B cell (primary cell): Measurements from ENCODE around the gene PPP2R5C. TPM values are rescaled to one million over a fixed set of nuclear protein-coding genes. Genes with fewer than 3 reads are reported as not detected.
A peak's percentile ranks its signal among the peaks of the same experiment; 100 is the strongest.

Experiments
- ATAC-seq: fragments of 200-7000 bp; cut with Tn5 transposase; one replicate; pipeline ENCODE4 v1.10.0; 2021; ENCODE audit warnings: low read depth, mild to moderate bottlenecking, moderate number of reproducible peaks, moderate library complexity
- CTCF ChIA-PET: fragments of 350-600 bp; sonication (Branson Sonifier 250); formaldehyde crosslinking; loops from one replicate; lab custom pipeline; 2021; ENCODE audit warnings: antibody characterized with exemption, inconsistent platforms; lab: Charles Lee
- POLR2A ChIA-PET: fragments of 350-600 bp; sonication (Branson Sonifier 250); formaldehyde crosslinking; loops from one replicate; lab custom pipeline; 2021; ENCODE audit warnings: antibody characterized with exemption; lab: Charles Lee
- DNase-seq: peaks from one replicate; pipeline ENCODE4 v3.0.0; 2013
- H2AFZ ChIP-seq: 2 replicates; pipeline ENCODE4 v1.6.1; 2012; ENCODE audit warnings: mild to moderate bottlenecking, low read depth, low read length; ENCODE audit not compliant: insufficient read depth, poor library complexity, severe bottlenecking
- H3K27ac ChIP-seq, 2 donors: 1 replicate in 1 of 2; 2 replicates in 1 of 2; pipeline ENCODE4 v1.5.1; 2012 to 2013; ENCODE audit warnings: low read length in 2 of 2, mild to moderate bottlenecking in 2 of 2, moderate library complexity in 1 of 2
- H3K27me3 ChIP-seq, 4 experiments: fragments of 200-600 bp in 1 of 4; sonication (generic) in 1 of 4; replicated peaks in 1 of 4; 1 replicate in 2 of 4; 2 replicates in 2 of 4; pipeline versions ENCODE4 v1.6.1 to v1.7.0; 2013 to 2016; ENCODE audit warnings: low read length in 3 of 4, mild to moderate bottlenecking in 2 of 4, mixed read lengths in 1 of 4, moderate library complexity in 1 of 4; ENCODE audit not compliant: insufficient read depth in 4 of 4, control insufficient read depth in 3 of 4; ENCODE audit errors: control extremely low read depth in 1 of 4
- H3K36me3 ChIP-seq, 2 experiments: replicated peaks in 1 of 2; 1 replicate in 1 of 2; 2 replicates in 1 of 2; pipeline versions ENCODE4 v1.6.1 to v1.7.1; 2013; ENCODE audit warnings: low read length in 1 of 2; ENCODE audit not compliant: insufficient read depth in 2 of 2, control insufficient read depth in 1 of 2; ENCODE audit errors: control extremely low read depth in 1 of 2, extremely low read depth in 1 of 2
- H3K4me1 ChIP-seq, 2 donors: fragments of 200-600 bp in 1 of 2; sonication (generic) in 1 of 2; 1 replicate in 1 of 2; 2 replicates in 1 of 2; pipeline versions ENCODE4 v1.5.1 to v1.6.1; 2013 to 2017; ENCODE audit warnings: low read length in 2 of 2; ENCODE audit not compliant: control insufficient read depth in 2 of 2, insufficient read depth in 2 of 2
- H3K4me2 ChIP-seq: replicated peaks from 2 replicates; pipeline ENCODE3; 2012; ENCODE audit warnings: mild to moderate bottlenecking, low read depth, low read length; ENCODE audit not compliant: poor library complexity, severe bottlenecking
- H3K4me3 ChIP-seq, 5 experiments: fragments of 200-600 bp in 1 of 5; sonication (generic) in 1 of 5; 1 replicate in 3 of 5; 2 replicates in 2 of 5; pipeline versions ENCODE4 v1.5.1 to v1.7.0; 2011 to 2016; ENCODE audit warnings: low read length in 4 of 5, mild to moderate bottlenecking in 4 of 5, low read depth in 2 of 5, control low read depth in 1 of 5, moderate library complexity in 1 of 5; ENCODE audit not compliant: insufficient read depth in 1 of 5; ENCODE audit errors: control extremely low read depth in 1 of 5, extremely low read depth in 1 of 5
- H3K79me2 ChIP-seq: fragments of 200-600 bp; sonication (generic); one replicate; pipeline ENCODE4 v1.6.0; 2016; ENCODE audit warnings: low read length; ENCODE audit not compliant: control insufficient read depth, insufficient read depth
- H3K9ac ChIP-seq: fragments of 200-600 bp; sonication (generic); 2 replicates; pipeline ENCODE4 v1.6.1; 2017; ENCODE audit warnings: mild to moderate bottlenecking, low read length, moderate library complexity
- H3K9me3 ChIP-seq, 3 donors: one replicate each; pipeline versions ENCODE4 v1.6.1 to v1.7.1; 2013; ENCODE audit warnings: low read length in 2 of 3; ENCODE audit not compliant: control insufficient read depth in 2 of 3, insufficient read depth in 1 of 3; ENCODE audit errors: control extremely low read depth in 1 of 3
- H4K20me1 ChIP-seq: 2 replicates; pipeline ENCODE4 v1.6.0; 2012; ENCODE audit warnings: mild to moderate bottlenecking, low read length; ENCODE audit not compliant: insufficient read depth, control insufficient read depth, poor library complexity, severe bottlenecking
- H3K27ac Mint-ChIP-seq: one replicate; pipeline ENCODE4 v1.8.0; 2021; ENCODE audit warnings: mixed read lengths
- H3K27me3 Mint-ChIP-seq: one replicate; pipeline ENCODE4 v1.8.0; 2021; ENCODE audit warnings: mixed read lengths
- H3K4me1 Mint-ChIP-seq: one replicate; pipeline ENCODE4 v1.8.0; 2021; ENCODE audit warnings: mixed read lengths
- H3K4me3 Mint-ChIP-seq: one replicate; pipeline ENCODE4 v1.8.0; 2021; ENCODE audit warnings: mixed read lengths
- H3K9me3 Mint-ChIP-seq: one replicate; pipeline ENCODE4 v1.8.0; 2022; ENCODE audit warnings: mixed read lengths; ENCODE audit not compliant: insufficient read depth
- CTCF ChIP-seq: fragments of 200-600 bp; IDR thresholded peaks from one replicate; pipeline ENCODE4 v1.8.0; 2022; ENCODE audit warnings: antibody characterized with exemption, mild to moderate bottlenecking
- EZH2 ChIP-seq: IDR thresholded peaks from 2 replicates; pipeline ENCODE4 v1.6.1; 2012; ENCODE audit warnings: borderline replicate concordance, low read depth, mild to moderate bottlenecking, moderate library complexity, low read length; ENCODE audit not compliant: insufficient read depth, poor library complexity, severe bottlenecking
- WGBS: methylation state at CpG from one replicate; pipeline ENCODE4 v1.1.5; 2013; ENCODE audit warnings: missing lambda C conversion rate; ENCODE audit not compliant: insufficient coverage; 5-methylcytosine and 5-hydroxymethylcytosine counted together
- intact Hi-C: fragments of 100-400 bp; cut with micrococcal nuclease; formaldehyde crosslinking; loops from one replicate; pipeline ENCODE4 v1.10.0; 2022
- polyA plus RNA-seq: library from polyadenylated mRNA; depleted of rRNA; stranded (reverse); fragments of >200 nt; gene quantifications from 2 replicates; pipeline ENCODE4 v1.2.3, GENCODE V29; 2012
- total RNA-seq, 2 donors: library from RNA; stranded (reverse); fragments of 120-200 nt in 1 of 2; gene quantifications; 1 replicate in 1 of 2; 2 replicates in 1 of 2; pipeline versions ENCODE4 v1.2.3 to v1.2.4, GENCODE V29; 2013 to 2022

The PPP2R5C gene
- total and polyA plus RNA-seq, 2 donors (not counting 1 experiment from before 2014, with no cell fraction given) = 91.7 to 330 TPM

DNA sequence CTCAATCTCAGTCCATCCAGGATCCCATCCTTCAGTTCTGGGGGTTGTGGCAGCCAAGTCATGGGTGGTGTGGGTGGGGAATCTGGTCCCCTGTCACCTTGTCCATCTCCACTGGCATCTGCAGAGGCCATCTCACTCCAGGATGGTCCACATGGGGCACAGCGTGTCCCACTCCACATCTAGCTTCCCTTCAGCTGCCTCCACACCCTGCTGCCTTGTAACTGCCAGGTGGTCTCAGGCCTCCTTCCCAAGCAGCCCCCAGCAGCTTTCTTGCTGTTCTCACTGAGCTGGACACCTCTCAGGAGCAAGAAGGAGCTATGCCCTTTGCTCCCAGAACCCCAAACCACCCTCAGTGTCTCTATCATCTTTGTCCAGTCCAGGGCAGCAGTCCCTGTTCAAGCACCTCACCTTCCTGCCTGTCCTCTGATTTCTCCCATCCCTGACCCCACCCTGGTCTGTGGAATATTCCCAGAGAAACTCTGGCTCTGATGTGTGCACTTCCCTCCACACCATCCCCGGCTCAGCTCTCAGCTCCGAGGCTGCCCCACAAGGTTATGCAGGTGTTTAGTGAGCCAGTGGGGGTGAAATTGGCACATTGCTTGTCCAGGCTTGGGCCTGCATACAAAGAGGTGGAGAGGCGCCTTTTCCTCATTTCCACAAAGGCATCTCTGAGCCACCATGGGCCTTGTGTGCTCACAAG is 189.2 kb downstream of the PPP2R5C start:
- H3K27ac ChIP-seq = no peak overlapping the region
- Mint-ChIP-seq H3K27ac (peak overlapping the region; percentile 37), H3K9me3 (no peaks in the 10 kb centered on the region), H3K4me3 (peak overlapping the region; percentile 29), H3K27me3 (peaks cover 7% of the 10 kb centered on the region), H3K4me1 (peaks cover 23% of the 10 kb centered on the region)
- no peak overlapping the region for H2AFZ ChIP-seq
- H4K20me1 ChIP-seq = no peaks in the 10 kb centered on the region
- peaks cover 13% of the 10 kb centered on the region for H3K79me2 ChIP-seq
- POLR2A ChIA-PET = no interaction called here
- H3K4me3 ChIP-seq = no peak overlapping the region
- WGBS = 100% methylated on average over 2 of the region's 4 CpGs
- no peaks in the 10 kb centered on the region for H3K9me3 ChIP-seq
- peaks cover 10 to 18% of the 10 kb centered on the region in 2 donors for H3K4me1 ChIP-seq
- no peak for ATAC-seq
- peaks cover 0 to 7% (median 0%) of the 10 kb centered on the region in 4 experiments for H3K27me3 ChIP-seq
- intact Hi-C loops = no loop called here
- CTCF ChIA-PET = interaction anchor here (1.3 to 2.1 kb wide), 2 partner anchors 180 to 363 kb away, joined by 3 to 6 read pairs; no protein-coding TSS in a partner anchor
- H3K4me2 ChIP-seq = no peak overlapping the region
- TF ChIP-seq CTCF (no peak), EZH2 (no peak)
- no peaks in the 10 kb centered on the region for H3K36me3 ChIP-seq
- DNase-seq = no peak
- no peak overlapping the region for H3K9ac ChIP-seq

DNA sequence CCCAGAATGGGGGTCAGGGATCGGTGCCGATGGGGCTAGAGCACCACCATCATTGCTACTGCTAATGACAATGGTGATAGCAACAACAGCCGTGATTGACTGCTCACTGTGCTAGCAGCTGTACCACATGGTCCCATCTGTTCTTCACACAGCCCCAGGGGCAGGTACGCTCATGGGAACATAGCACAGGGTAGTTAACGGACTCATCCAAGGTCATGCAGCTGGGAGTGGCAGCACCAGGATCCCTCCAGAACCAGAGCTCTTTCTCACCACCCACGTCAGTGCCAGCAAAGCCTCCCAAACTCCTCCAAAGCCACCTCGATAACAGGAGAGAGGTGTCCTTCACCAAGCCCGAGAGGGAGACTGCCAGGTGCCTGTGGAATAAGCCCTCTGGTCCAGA is 191.6 kb downstream of the PPP2R5C start:
- H3K36me3 ChIP-seq = no peaks in the 10 kb centered on the region
- no peaks in the 10 kb centered on the region for H3K27me3 Mint-ChIP-seq
- no peaks in the 10 kb centered on the region for H3K27me3 ChIP-seq
- no peak overlapping the region for H2AFZ ChIP-seq
- H3K9me3 Mint-ChIP-seq = no peaks in the 10 kb centered on the region
- no peak overlapping the region for H3K27ac Mint-ChIP-seq
- H3K4me1 ChIP-seq = peaks cover 10 to 12% of the 10 kb centered on the region in 2 donors
- ChIA-PET CTCF (interaction anchor here (1.4 kb wide), 1 partner anchor 246 kb away, joined by 4 read pairs; no protein-coding TSS in a partner anchor), POLR2A (no interaction called here)
- intact Hi-C loops = no loop called here
- no peaks in the 10 kb centered on the region for H3K9me3 ChIP-seq
- WGBS = 91% methylated on average over 8 of the region's 8 CpGs
- H3K27ac ChIP-seq = no peak overlapping the region
- peaks cover 19% of the 10 kb centered on the region for H3K79me2 ChIP-seq
- H3K4me1 Mint-ChIP-seq = peaks cover 11% of the 10 kb centered on the region
- ATAC-seq (no peak), DNase-seq (no peak)
- TF ChIP-seq EZH2 (no peak), CTCF (no peak)
- no peak overlapping the region for H3K4me2 ChIP-seq
- no peaks in the 10 kb centered on the region for H4K20me1 ChIP-seq
- H3K4me3 Mint-ChIP-seq = no peak overlapping the region
- H3K9ac ChIP-seq = no peak overlapping the region
- no peak overlapping the region for H3K4me3 ChIP-seq
